KMS-11 (cell line): Measurements from ENCODE around the gene CERS6.

Source experiments
- H2AFZ ChIP-seq: fragments of 200-600 bp; sonication (generic); 2 replicates; pipeline ENCODE4 v1.6.1; 2016; ENCODE audit warnings: antibody characterized with exemption, mixed run types, low read depth
- H3K27ac ChIP-seq: fragments of 200-600 bp; sonication (generic); 2 replicates; pipeline ENCODE4 v1.6.1; 2016; ENCODE audit warnings: mild to moderate bottlenecking, mixed run types
- H3K27me3 ChIP-seq: fragments of 200-600 bp; sonication (generic); 2 replicates; pipeline ENCODE4 v1.6.1; 2017; ENCODE audit warnings: mild to moderate bottlenecking, low read depth, mixed run types, moderate library complexity; ENCODE audit not compliant: insufficient read depth
- H3K36me3 ChIP-seq: fragments of 200-600 bp; sonication (generic); 2 replicates; pipeline ENCODE4 v1.6.1; 2017; ENCODE audit warnings: mild to moderate bottlenecking, mixed run types; ENCODE audit not compliant: insufficient read depth
- H3K4me1 ChIP-seq: fragments of 200-600 bp; sonication (generic); 2 replicates; pipeline ENCODE4 v1.6.1; 2016; ENCODE audit warnings: mild to moderate bottlenecking, low read depth, mixed run types; ENCODE audit not compliant: poor library complexity, severe bottlenecking
- H3K4me2 ChIP-seq: fragments of 200-600 bp; sonication (generic); 2 replicates; pipeline ENCODE4 v1.7.0; 2016; ENCODE audit warnings: mild to moderate bottlenecking, mixed run types
- H3K4me3 ChIP-seq: fragments of 200-600 bp; sonication (generic); IDR thresholded peaks from 2 replicates; pipeline ENCODE4 v1.6.1; 2017; ENCODE audit warnings: low read depth, low read length, mixed read lengths; ENCODE audit not compliant: insufficient read depth
- H3K79me2 ChIP-seq: fragments of 200-600 bp; sonication (generic); 2 replicates; pipeline ENCODE4 v1.6.1; 2016; ENCODE audit warnings: low read depth, mixed run types; ENCODE audit not compliant: insufficient read depth
- H3K9ac ChIP-seq: fragments of 200-600 bp; sonication (generic); 2 replicates; pipeline ENCODE4 v1.6.1; 2016; ENCODE audit warnings: mild to moderate bottlenecking, mixed run types
- H4K20me1 ChIP-seq: fragments of 200-600 bp; sonication (generic); 2 replicates; pipeline ENCODE4 v1.6.1; 2016; ENCODE audit warnings: mild to moderate bottlenecking, mixed run types; ENCODE audit not compliant: insufficient read depth
- CTCF ChIP-seq: fragments of 200-600 bp; sonication (generic); conservative IDR thresholded peaks from 2 replicates; pipeline ENCODE4 v1.6.1; 2017; ENCODE audit warnings: low read depth, mild to moderate bottlenecking, antibody characterized with exemption, low read length, moderate library complexity, mixed read lengths

The CERS6 gene

GRCh38 chr2:168649105-168649504 is 193.0 kb downstream of the CERS6 start:
- Histone ChIP-seq H3K27me3 (no peaks in the 10 kb centered on the region), H3K79me2 (no peaks in the 10 kb centered on the region), H4K20me1 (no peaks in the 10 kb centered on the region), H3K36me3 (no peaks in the 10 kb centered on the region), H3K27ac (no peak overlapping the region), H3K4me3 (no peak overlapping the region), H2AFZ (no peak overlapping the region), H3K4me2 (no peak overlapping the region), H3K4me1 (no peaks in the 10 kb centered on the region), H3K9ac (no peak overlapping the region)
- no peak for TF ChIP-seq CTCF

GRCh38 chr2:168649562-168649961 is 193.5 kb downstream of the CERS6 start:
- no peak for TF ChIP-seq CTCF
- no peaks in the 10 kb centered on the region for H3K4me1 ChIP-seq
- no peak overlapping the region for H2AFZ ChIP-seq
- no peak overlapping the region for H3K4me3 ChIP-seq
- no peaks in the 10 kb centered on the region for H4K20me1 ChIP-seq
- no peak overlapping the region for H3K4me2 ChIP-seq
- H3K79me2 ChIP-seq = no peaks in the 10 kb centered on the region
- H3K27me3 ChIP-seq = no peaks in the 10 kb centered on the region
- no peak overlapping the region for H3K27ac ChIP-seq
- H3K36me3 ChIP-seq = no peaks in the 10 kb centered on the region
- H3K9ac ChIP-seq = no peak overlapping the region

GRCh38 chr2:168650139-168650538 is 194.1 kb downstream of the CERS6 start:
- no peak overlapping the region for H3K27ac ChIP-seq
- H3K79me2 ChIP-seq = no peaks in the 10 kb centered on the region
- no peak overlapping the region for H3K9ac ChIP-seq
- no peaks in the 10 kb centered on the region for H3K36me3 ChIP-seq
- H3K4me2 ChIP-seq = no peak overlapping the region
- H3K4me3 ChIP-seq = no peak overlapping the region
- TF ChIP-seq CTCF = no peak
- H3K4me1 ChIP-seq = no peaks in the 10 kb centered on the region
- H2AFZ ChIP-seq = no peak overlapping the region
- H3K27me3 ChIP-seq = no peaks in the 10 kb centered on the region
- no peaks in the 10 kb centered on the region for H4K20me1 ChIP-seq

- no peak overlapping the region for H3K27ac ChIP-seq
- no peak overlapping the region for H3K9ac ChIP-seq
- no peak overlapping the region for H3K4me2 ChIP-seq
- no peak overlapping the region for H2AFZ ChIP-seq
- no peaks in the 10 kb centered on the region for H3K27me3 ChIP-seq
- H4K20me1 ChIP-seq = no peaks in the 10 kb centered on the region
- H3K4me3 ChIP-seq = no peak overlapping the region
- TF ChIP-seq CTCF = no peak
- no peaks in the 10 kb centered on the region for H3K36me3 ChIP-seq
- no peaks in the 10 kb centered on the region for H3K79me2 ChIP-seq
- no peaks in the 10 kb centered on the region for H3K4me1 ChIP-seq
Measured at GRCh38 chr2:168650781-168651180, 194.7 kb downstream of the CERS6 start.
